ENCODE data around the gene MOCS2. TPM values are rescaled to one million over a fixed set of nuclear protein-coding genes. Genes with fewer than 3 reads are reported as not detected.

MOCS2 gene
- total and polyA plus RNA-seq, 10 of the 15 experiments (the other 5 are each of a cell fraction or from before 2014, with no cell fraction given): 11.0 to 27.4 (median 22.5) TPM

DNA sequence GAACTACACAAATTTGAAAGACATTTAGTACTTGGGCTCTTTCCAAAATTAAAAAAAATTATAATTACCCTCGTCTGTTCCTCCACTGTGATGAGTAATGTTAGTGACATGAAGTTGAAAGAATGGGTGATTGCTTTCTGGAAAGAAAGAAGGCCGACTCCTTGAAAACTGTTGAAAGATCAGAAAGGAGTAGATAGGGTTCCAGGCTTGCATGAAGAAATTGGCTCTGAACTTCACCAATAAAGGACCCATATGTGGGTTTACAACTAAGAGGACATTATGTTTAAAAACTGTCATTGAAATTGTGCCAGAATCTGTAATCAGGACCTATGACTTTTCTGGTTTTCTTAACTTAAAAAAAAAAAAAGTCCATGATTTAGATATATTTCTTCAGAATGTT, 20.7 kb upstream of the MOCS2 start:
- Histone ChIP-seq H3K27me3 (replicated peaks in 1 of 2; ENCODE audit: control insufficient read depth in 2 of 2, insufficient read depth in 2 of 2, low read length in 1 of 2) (no peaks in the 10 kb centered on the region; a peak in 1 of 4 replicates), H3K4me3 (no peak overlapping the region), H3K4me1 (ENCODE audit: control insufficient read depth, insufficient read depth, low read length) (no peaks in the 10 kb centered on the region), H3K27ac (ENCODE audit: control insufficient read depth, insufficient read depth) (no peak overlapping the region), H3K9me3 (replicated peaks; ENCODE audit: control insufficient read depth, insufficient read depth, low read length) (no peaks in the 10 kb centered on the region), H3K9ac (ENCODE audit: control insufficient read depth, insufficient read depth, low read length) (no peak overlapping the region), H3K4me2 (ENCODE audit: control insufficient read depth, insufficient read depth) (no peak overlapping the region), H3K79me2 (ENCODE audit: control insufficient read depth, insufficient read depth, low read length) (no peaks in the 10 kb centered on the region), H2AFZ (ENCODE audit: control insufficient read depth, low read depth, low read length) (no peak overlapping the region), H3K36me3 (ENCODE audit: control insufficient read depth in 2 of 2, insufficient read depth in 2 of 2, low read length in 1 of 2) (no peaks in the 10 kb centered on the region), H4K20me1 (ENCODE audit: control insufficient read depth, insufficient read depth) (no peaks in the 10 kb centered on the region)
- DNase-seq (ENCODE audit: low read depth, low spot score) (no peak), ATAC-seq (no peak), FAIRE-seq (no peak)
- TF ChIP-seq MYB (IDR thresholded peaks at IDR 0.05; ENCODE audit: borderline replicate concordance, low read depth, low read length) (no peak), ZNF274 (IDR thresholded peaks at IDR 0.05; ENCODE audit: insufficient read depth, insufficient read length) (no peak)
- ChIA-PET POLR2A (no interaction called here), RAD21 (ENCODE audit: unreplicated experiment) (no interaction called here), SMC1A (ENCODE audit: uncharacterized antibody, unreplicated experiment) (no interaction called here), CTCF (no interaction called here)
- WGBS (ENCODE audit: insufficient coverage, insufficient replicate concordance, low lambda C conversion rate, missing lambda C conversion rate): 16% methylated on average over 2 of the region's 2 CpGs
- in situ Hi-C loops (cut with MboI) (no loop called here), intact Hi-C loops (cut with micrococcal nuclease; ENCODE audit: unreplicated experiment) (no loop called here)
- BruUV-seq (replicated peaks): no TSS peak

DNA sequence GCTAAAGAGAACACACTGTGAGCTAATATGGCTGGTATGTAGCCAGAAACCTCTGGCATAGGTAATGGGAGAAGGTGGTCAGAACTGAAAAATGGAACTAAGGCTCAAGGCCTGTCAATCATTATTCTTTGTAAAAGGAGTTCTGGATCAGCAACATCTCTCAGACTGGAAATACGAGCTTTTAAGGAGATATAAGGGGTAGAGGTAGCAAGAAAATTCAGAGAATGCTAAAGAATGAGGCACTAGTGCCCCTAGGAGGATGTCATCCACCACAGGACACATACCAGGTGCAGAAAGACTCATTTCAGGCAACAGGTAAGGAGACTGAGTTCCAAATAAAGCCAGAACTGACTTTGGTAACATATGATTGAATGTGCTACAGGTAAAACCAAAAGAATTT, 18.9 kb upstream of the MOCS2 start:
- ATAC-seq: no peak
- BruUV-seq (replicated peaks): no TSS peak
- Histone ChIP-seq H3K27me3 (replicated peaks in 1 of 2; ENCODE audit: control insufficient read depth in 2 of 2, insufficient read depth in 2 of 2, low read length in 1 of 2) (no peaks in the 10 kb centered on the region), H3K4me1 (ENCODE audit: control insufficient read depth, insufficient read depth, low read length) (no peaks in the 10 kb centered on the region), H3K9me3 (replicated peaks; ENCODE audit: control insufficient read depth, insufficient read depth, low read length) (no peaks in the 10 kb centered on the region), H2AFZ (ENCODE audit: control insufficient read depth, low read depth, low read length) (no peak overlapping the region), H3K4me2 (ENCODE audit: control insufficient read depth, insufficient read depth) (no peak overlapping the region), H3K9ac (ENCODE audit: control insufficient read depth, insufficient read depth, low read length) (no peak overlapping the region), H3K36me3 (ENCODE audit: control insufficient read depth in 2 of 2, insufficient read depth in 2 of 2, low read length in 1 of 2) (no peaks in the 10 kb centered on the region), H4K20me1 (ENCODE audit: control insufficient read depth, insufficient read depth) (no peaks in the 10 kb centered on the region), H3K4me3 (no peak overlapping the region), H3K27ac (ENCODE audit: control insufficient read depth, insufficient read depth) (no peak overlapping the region), H3K79me2 (ENCODE audit: control insufficient read depth, insufficient read depth, low read length) (no peaks in the 10 kb centered on the region)
- WGBS (ENCODE audit: insufficient coverage, insufficient replicate concordance, low lambda C conversion rate, missing lambda C conversion rate): 5% methylated on average over 1 of the region's 1 CpG
- in situ Hi-C loops (cut with MboI): no loop called here
- ChIA-PET POLR2A (no interaction called here), RAD21 (ENCODE audit: unreplicated experiment) (no interaction called here), CTCF (no interaction called here), SMC1A (ENCODE audit: uncharacterized antibody, unreplicated experiment) (no interaction called here)
- FAIRE-seq: no peak
- intact Hi-C loops (cut with micrococcal nuclease; ENCODE audit: unreplicated experiment): no loop called here
- no peak for DNase-seq (ENCODE audit: low read depth, low spot score)
- no peak for TF ChIP-seq NR2C1 (IDR thresholded peaks at IDR 0.05)
- TF ChIP-seq, protein P1, sequence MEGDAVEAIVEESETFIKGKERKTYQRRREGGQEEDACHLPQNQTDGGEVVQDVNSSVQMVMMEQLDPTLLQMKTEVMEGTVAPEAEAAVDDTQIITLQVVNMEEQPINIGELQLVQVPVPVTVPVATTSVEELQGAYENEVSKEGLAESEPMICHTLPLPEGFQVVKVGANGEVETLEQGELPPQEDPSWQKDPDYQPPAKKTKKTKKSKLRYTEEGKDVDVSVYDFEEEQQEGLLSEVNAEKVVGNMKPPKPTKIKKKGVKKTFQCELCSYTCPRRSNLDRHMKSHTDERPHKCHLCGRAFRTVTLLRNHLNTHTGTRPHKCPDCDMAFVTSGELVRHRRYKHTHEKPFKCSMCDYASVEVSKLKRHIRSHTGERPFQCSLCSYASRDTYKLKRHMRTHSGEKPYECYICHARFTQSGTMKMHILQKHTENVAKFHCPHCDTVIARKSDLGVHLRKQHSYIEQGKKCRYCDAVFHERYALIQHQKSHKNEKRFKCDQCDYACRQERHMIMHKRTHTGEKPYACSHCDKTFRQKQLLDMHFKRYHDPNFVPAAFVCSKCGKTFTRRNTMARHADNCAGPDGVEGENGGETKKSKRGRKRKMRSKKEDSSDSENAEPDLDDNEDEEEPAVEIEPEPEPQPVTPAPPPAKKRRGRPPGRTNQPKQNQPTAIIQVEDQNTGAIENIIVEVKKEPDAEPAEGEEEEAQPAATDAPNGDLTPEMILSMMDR (IDR thresholded peaks at IDR 0.05 in 2 of 3, conservative IDR thresholded peaks at IDR 0.05 in 1 of 3; ENCODE audit: control insufficient read depth in 2 of 3, extremely low read depth in 1 of 3, insufficient read depth in 1 of 3, low read depth in 3 of 3, low read length in 3 of 3): no peak
- TF ChIP-seq IKZF1 (conservative IDR thresholded peaks at IDR 0.05): no peak
- TF ChIP-seq EGR1 (IDR thresholded peaks at IDR 0.05; ENCODE audit: borderline replicate concordance in 1 of 2, low read depth in 2 of 2, low read length in 2 of 2): no peak
- TF ChIP-seq SRF (IDR thresholded peaks at IDR 0.05; ENCODE audit: low read depth in 2 of 2, low read length in 2 of 2): no peak
- TF ChIP-seq SUPT20H (IDR thresholded peaks at IDR 0.05; ENCODE audit: borderline replicate concordance, control insufficient read depth, low read depth, low read length): no peak
- TF ChIP-seq HDAC6 (IDR thresholded peaks at IDR 0.05; ENCODE audit: unreplicated experiment): no peak
- no peak for TF ChIP-seq SREBF1 (IDR thresholded peaks at IDR 0.05; ENCODE audit: low read length)
- no peak for TF ChIP-seq NR2F1 (conservative IDR thresholded peaks at IDR 0.05)
- TF ChIP-seq MTA3 (IDR thresholded peaks at IDR 0.05; ENCODE audit: borderline replicate concordance, low read length): no peak
- no peak for TF ChIP-seq RAD21 (IDR thresholded peaks at IDR 0.05; ENCODE audit: insufficient read depth, low read depth, low read length)
- TF ChIP-seq, protein P2, sequence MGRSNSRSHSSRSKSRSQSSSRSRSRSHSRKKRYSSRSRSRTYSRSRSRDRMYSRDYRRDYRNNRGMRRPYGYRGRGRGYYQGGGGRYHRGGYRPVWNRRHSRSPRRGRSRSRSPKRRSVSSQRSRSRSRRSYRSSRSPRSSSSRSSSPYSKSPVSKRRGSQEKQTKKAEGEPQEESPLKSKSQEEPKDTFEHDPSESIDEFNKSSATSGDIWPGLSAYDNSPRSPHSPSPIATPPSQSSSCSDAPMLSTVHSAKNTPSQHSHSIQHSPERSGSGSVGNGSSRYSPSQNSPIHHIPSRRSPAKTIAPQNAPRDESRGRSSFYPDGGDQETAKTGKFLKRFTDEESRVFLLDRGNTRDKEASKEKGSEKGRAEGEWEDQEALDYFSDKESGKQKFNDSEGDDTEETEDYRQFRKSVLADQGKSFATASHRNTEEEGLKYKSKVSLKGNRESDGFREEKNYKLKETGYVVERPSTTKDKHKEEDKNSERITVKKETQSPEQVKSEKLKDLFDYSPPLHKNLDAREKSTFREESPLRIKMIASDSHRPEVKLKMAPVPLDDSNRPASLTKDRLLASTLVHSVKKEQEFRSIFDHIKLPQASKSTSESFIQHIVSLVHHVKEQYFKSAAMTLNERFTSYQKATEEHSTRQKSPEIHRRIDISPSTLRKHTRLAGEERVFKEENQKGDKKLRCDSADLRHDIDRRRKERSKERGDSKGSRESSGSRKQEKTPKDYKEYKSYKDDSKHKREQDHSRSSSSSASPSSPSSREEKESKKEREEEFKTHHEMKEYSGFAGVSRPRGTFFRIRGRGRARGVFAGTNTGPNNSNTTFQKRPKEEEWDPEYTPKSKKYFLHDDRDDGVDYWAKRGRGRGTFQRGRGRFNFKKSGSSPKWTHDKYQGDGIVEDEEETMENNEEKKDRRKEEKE (IDR thresholded peaks at IDR 0.05): no peak
- no peak for TF ChIP-seq BACH1 (IDR thresholded peaks at IDR 0.05; ENCODE audit: borderline replicate concordance)
